EH (cell line): ENCODE measurements around the gene OR1F1.
"Not testable (repeated sequence)": the region's sequence is repeated elsewhere in the genome, so short reads cannot be mapped to it uniquely, and the experiment has no call there.

Source experiments
- DNase-seq: peaks from one replicate; pipeline ENCODE4 v3.0.0-alpha.2; 2015; ENCODE audit warnings: low read depth

OR1F1 gene

GRCh38 chr16:3150346-3151218 is 37.4 kb upstream of the OR1F1 start:
- peak; percentile 97 for DNase-seq

GRCh38 chr16:3152027-3152276 is 36.1 kb upstream of the OR1F1 start:
- DNase-seq = no peak

DNA sequence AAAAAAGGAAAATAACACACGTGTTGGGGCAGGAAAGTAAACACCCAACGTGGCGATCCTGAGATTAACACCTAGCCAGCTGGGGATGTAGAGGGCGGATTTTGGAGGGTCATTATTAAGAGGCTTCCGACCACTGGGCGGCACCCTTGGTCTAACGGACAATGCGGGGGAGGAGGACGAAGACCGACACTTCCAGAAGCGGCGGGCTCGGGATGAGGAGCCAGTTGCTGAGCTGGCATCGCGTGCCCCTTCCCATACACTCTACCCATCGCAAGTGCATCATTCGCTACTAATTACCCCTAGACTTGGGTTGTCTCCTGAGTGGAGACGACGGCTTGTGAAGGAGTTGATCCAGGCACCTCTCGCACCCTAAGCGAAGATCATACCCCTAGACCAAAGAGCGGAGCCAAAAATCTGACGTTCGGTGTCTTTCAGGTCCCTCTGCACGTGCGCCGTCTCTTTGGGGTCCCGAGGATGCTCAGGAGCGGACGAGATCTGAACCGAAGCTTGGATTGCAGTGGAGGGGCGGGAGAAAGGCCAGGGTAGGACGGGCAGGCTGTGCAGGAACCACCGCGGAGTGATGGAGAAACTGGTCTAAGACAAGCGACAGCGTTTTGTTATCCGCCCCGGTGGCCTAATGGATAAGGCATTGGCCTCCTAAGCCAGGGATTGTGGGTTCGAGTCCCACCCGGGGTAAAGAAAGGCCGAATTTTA is 35.6 kb upstream of the OR1F1 start:
- peak; percentile 94 for DNase-seq

DNA sequence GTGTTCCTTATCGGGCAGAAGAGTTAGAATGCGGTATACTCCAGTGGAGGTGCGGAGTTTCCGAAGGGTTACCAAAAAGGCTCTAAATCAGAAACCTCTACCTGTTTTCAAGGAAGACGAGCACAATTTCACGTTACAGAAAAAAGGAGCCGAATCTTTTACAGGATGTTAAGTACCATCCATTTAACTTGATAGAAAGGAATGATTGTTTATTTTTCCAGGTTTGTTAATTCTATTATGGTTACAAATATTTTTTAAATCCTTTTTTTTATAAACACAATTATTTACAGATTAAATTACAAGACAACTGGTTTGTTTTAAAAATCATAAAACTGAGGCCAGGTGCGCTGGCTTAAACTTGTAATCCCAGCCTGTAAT is 35.0 kb upstream of the OR1F1 start:
- no peak for DNase-seq

DNA sequence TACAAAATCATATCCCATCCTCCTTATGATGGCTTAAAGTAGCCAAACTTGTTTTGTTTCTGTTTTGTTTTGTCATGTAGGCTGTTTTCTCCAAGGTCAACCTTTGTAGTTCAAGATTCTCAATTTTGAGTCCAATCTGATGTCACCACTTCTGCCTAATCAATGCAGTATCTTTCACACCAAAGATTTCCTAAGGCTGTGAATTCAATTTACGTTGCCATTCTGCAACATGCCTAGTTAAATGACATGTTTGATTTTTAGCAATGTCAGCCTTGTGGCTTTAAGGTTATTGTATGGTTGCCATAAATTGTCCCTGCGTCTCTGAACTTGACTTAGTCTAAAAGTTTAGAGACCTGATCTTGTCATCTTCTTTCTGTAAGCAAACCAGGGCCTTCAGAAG is 32.8 kb upstream of the OR1F1 start:
- no peak for DNase-seq

DNA sequence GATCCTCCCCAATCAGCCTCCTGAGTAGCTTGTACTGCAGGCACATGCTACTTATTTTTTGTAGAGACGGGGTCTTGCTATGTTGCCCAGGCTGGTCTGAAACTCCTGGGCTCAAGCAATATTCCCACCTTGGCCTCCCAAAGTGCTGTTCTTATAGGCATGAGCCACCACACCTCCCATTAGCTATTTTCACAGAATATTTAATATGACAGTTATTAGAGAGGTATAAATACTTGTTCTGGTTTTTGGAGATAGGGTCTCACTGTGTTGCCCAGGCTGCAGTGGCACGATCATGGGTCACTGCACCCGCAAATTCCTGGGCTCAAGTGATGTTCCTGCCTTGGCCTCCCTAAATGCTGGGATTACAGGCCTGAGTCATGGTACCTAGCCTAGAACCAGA is 32.0 kb upstream of the OR1F1 start:
- no peak for DNase-seq

- peak; percentile 93 for DNase-seq
These were observed 30.6 kb upstream of the OR1F1 start for GRCh38 chr16:3157229-3158025.

DNA sequence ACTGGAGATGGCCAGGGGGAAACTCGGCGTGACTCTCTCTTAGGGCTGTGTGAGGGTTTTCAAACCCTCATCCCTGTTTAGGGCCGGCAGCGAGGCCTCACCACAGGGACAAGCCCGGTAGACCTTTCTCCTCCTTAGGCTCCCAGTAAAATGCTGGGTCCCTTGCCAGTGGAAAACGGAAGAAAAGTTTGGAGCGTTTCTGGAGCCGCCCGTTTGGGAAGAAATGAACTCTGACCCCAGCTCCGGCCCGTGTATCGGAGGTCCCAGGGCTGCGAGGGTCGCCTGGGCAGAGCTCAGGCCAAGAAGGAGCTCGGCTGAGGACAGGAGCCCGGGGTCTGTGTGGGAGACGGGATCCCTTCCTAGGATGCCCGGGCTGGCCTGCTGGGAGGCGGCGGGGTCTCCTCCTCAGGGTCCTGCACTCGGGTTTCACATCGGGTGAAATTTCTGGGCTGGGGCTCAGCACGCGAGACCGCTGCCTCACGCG is 29.9 kb upstream of the OR1F1 start:
- peak; percentile 41 for DNase-seq

DNA sequence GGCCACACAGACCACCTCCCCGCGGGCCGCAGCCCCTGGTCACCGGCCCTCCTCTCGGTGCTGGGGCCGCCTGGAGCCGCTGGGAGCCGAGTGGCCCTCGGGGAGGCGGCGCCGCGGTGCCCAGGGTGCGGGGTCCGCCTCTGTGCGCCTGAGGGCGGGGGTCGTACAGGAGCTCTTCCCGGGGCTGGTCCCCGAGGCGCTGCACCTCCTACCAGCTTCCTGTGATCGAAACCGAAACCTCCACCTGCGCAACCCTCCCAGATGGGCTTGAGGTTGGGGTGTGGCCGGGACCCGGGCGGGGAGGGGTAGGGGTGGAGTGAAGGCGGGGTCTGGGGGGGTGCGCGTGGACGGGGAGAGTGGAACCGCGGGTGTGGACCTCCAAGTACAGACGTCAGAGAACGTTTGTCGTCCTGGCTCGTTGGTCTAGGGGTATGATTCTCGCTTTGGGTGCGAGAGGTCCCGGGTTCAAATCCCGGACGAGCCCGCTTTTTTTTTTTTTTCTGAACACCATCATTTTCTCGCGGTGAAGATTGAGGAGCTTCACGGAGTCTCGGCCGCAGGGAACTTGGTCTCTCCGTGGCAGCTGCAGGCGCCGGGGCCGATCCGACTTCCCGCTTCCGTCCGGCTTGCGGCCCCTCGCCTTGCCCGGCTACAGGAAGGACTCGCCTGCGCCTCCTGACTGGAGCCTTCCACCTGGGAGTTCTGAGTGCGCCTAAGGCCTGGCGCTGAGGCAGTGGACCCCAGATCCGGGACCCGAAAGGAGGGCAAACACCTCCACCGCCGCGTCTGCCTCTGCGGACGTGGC is 29.3 kb upstream of the OR1F1 start:
- DNase-seq = peak; percentile 87

GRCh38 chr16:3161235-3162018 is 26.6 kb upstream of the OR1F1 start:
- DNase-seq = no peak

- DNase-seq = no peak
These were observed 23.6 kb upstream of the OR1F1 start for GRCh38 chr16:3164121-3164991.

GRCh38 chr16:3165111-3165822 is 22.7 kb upstream of the OR1F1 start:
- no peak for DNase-seq

DNA sequence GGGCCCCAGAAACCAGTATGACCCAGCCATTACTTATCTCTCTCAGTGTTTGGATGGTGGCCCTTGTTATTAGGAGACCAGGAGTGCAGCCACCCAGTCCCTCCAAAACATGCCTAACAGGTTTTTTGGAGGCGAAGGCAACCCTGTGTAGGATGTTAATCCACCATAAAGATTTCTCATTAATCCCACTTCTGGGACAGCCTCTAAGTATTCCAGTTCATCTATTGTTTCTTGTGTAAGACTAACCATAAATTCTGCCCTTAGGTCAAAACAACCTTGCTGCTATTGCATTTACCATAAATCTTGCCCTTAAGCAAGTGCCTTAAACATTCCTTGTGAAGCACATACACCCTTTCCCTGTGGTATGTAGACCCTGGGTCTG is 21.5 kb upstream of the OR1F1 start:
- DNase-seq = no peak

GRCh38 chr16:3168729-3169128 is 19.3 kb upstream of the OR1F1 start:
- DNase-seq = not testable (repeated sequence)

DNA sequence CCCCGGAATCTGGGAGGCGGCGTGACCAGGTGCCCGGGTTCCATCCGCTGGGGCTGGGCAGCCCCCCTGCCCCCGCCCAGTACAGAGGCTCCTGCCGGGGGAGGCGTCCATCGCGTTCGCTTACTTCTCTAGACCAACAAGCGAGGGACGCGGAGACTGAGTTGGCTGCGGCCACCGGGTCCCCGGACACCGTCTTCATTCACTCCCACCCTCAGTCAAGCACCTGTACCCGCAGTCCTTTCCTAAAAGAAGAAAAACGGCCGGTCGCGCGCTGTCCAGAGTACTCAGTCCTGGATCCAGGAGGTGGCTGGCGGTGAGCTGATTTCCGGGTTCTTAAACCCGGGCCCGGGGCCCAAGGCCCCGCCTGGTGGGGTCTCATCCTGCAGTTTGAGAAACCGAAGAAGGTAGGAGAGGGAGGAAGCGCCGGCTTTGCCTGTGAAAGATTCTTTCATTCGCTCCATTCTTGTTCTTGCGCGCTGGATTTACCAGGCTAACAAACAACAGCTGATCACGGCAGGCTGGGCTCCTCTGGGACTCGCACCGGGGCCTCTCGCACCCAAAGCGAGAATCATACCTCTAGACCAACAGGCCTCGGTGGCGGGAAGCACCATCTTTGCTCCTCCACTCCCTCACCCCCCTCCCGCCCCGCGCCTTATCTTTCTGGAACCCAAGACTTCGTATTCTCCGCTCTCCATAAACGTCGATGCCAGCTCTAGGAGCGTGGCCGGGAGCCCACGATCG is 17.4 kb upstream of the OR1F1 start:
- no peak for DNase-seq

- DNase-seq = no peak
These were observed 16.7 kb upstream of the OR1F1 start for GRCh38 chr16:3171181-3171854.

- DNase-seq = peak; percentile 29
These were observed 16.0 kb upstream of the OR1F1 start for GRCh38 chr16:3171855-3172593.
